ENCODE measurements around the gene DTD2.

DNA sequence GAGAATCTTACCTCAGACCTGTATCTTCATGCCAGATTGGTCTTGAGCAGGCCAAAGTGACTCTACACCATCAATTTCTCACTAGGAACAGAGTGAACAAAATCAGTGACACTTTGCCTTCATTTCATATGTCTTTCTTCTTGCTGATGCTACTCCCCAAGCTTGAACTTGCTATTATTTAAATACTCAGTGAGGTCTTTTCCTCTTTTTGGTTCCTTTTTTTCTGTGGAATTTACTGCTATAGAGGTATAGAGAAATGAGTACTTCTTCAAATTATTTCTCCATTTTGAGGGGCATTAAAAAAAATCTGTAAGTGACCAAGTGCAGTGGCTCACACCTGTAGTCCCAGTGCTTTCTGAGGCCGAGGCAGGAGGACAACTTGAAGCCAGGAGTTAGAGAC, 30.6 kb upstream of the DTD2 start, which contains the start of gene GPR33:
- TF ChIP-seq GATA2 (IDR thresholded peaks at IDR 0.05; ENCODE audit: low read depth, low read length), result no peak
- TF ChIP-seq GATA3 (IDR thresholded peaks at IDR 0.05; ENCODE audit: low read depth, low read length), result no peak
